ENCODE measurements around the gene C8B.

Gene C8B

DNA sequence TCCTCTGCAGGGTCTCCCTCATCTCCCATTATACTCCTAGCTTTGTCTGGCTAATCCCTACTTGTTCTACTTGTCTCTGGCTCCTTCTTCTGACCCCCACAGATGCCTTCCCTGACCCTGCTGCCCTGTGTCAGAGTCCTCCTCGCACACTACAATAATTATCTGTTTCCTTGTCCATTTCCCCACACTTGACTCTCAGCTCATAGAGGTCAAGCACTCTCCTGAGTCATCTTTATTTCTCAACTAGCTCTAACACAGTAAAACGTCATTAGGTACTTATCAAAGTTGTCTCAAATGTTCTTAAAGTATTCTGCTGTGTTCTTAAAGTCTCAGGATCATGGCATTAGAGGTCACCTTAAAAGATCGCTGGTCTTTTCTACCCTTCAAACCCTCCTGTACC lies 64.1 kb downstream of the C8B start:
- H3K4me3 ChIP-seq (ENCODE audit: control insufficient read depth, low read depth, low read length) = no peak overlapping the region
- DNase-seq (ENCODE audit: low read depth) = peak; percentile 87
- TF ChIP-seq, protein P1, sequence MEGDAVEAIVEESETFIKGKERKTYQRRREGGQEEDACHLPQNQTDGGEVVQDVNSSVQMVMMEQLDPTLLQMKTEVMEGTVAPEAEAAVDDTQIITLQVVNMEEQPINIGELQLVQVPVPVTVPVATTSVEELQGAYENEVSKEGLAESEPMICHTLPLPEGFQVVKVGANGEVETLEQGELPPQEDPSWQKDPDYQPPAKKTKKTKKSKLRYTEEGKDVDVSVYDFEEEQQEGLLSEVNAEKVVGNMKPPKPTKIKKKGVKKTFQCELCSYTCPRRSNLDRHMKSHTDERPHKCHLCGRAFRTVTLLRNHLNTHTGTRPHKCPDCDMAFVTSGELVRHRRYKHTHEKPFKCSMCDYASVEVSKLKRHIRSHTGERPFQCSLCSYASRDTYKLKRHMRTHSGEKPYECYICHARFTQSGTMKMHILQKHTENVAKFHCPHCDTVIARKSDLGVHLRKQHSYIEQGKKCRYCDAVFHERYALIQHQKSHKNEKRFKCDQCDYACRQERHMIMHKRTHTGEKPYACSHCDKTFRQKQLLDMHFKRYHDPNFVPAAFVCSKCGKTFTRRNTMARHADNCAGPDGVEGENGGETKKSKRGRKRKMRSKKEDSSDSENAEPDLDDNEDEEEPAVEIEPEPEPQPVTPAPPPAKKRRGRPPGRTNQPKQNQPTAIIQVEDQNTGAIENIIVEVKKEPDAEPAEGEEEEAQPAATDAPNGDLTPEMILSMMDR (conservative IDR thresholded peaks at IDR 0.05; ENCODE audit: control insufficient read depth, insufficient read depth, low read depth, low read length) = no peak

DNA sequence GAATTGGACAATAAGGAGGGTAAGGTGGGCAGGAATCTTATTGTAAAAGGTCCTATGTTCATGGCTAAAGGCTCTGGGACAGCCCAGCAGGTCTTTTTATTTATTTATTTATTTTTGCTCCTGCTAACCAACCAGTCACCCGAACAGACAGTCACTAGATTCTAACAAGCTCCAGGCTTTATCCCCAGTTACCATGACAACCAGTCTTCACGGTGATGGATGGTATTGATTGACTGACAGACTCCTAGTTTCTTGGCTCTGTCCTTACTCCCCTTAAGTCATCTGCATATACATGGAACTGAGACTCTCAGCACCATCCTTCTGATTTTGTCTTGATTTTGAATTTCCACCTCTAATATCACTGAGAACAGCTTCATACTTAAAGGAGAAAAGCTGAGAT lies 66.9 kb downstream of the C8B start:
- no peak overlapping the region for H3K4me3 ChIP-seq (ENCODE audit: control insufficient read depth, low read depth, low read length)
- DNase-seq (ENCODE audit: low read depth) = no peak
- TF ChIP-seq, protein P1 (conservative IDR thresholded peaks at IDR 0.05; ENCODE audit: control insufficient read depth, insufficient read depth, low read depth, low read length) = no peak

DNA sequence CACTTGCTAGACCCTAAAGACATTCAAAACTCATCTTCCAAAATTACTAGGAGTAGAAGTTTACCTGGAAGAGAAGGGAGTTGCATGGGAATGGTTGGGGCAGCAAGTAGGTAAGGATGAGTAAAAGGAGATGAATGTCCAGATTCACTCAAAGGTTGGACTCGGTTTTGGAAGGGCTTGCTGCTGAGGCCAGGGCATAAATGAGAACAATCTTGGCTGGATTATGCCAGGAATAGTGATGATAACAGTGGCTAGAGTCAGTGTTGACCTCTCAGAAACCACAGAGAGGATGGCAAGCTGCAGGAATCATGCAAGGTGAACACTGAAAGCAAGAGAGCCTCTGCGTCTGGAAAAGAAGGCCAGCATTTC lies 67.8 kb downstream of the C8B start:
- no peak for DNase-seq (ENCODE audit: low read depth)
- no peak overlapping the region for H3K4me3 ChIP-seq (ENCODE audit: control insufficient read depth, low read depth, low read length)
- TF ChIP-seq, protein P1 (conservative IDR thresholded peaks at IDR 0.05; ENCODE audit: control insufficient read depth, insufficient read depth, low read depth, low read length) = no peak

DNA sequence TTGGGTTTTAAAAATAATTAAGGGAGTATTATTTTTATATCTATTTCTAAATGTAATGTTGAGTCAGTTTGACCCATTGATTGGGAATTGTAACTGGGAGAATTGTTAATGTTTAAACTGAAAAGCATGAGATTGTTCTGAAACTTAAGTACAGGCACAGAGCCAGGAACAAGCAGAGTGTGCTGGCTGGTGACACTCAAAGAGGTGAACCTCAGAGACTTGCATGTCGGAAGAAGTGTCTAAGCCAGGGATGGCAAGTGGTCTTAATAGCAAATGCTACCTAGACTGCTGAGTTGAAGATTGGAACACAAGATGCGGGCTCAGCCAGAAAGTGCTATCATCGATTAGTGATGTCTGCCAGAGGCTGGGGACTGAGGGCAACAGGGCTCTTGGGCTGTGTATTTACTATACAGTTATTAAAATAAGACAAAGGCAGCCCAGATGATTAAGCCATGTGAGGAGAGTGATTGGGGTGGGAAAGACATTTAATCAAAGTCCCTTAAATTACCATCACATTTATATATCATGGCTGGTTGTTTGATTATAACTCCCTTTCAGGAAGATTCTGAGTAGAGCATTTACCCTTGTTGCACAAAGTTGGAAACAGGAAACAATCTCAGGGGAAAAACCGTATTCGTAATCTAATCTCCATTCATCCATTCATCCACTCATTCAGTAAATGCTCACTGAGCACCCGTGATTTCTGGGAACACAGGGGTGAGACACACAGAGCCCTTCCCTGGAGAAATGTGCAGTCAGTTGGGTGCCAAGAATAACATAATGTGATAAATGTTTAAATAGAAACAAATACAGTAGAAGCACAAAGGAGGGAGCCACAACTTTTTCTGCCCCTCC lies 68.4 kb downstream of the C8B start:
- TF ChIP-seq, protein P1 (conservative IDR thresholded peaks at IDR 0.05; ENCODE audit: control insufficient read depth, insufficient read depth, low read depth, low read length) = no peak
- H3K4me3 ChIP-seq (ENCODE audit: control insufficient read depth, low read depth, low read length) = no peak overlapping the region
- DNase-seq (ENCODE audit: low read depth) = peak; percentile 79

DNA sequence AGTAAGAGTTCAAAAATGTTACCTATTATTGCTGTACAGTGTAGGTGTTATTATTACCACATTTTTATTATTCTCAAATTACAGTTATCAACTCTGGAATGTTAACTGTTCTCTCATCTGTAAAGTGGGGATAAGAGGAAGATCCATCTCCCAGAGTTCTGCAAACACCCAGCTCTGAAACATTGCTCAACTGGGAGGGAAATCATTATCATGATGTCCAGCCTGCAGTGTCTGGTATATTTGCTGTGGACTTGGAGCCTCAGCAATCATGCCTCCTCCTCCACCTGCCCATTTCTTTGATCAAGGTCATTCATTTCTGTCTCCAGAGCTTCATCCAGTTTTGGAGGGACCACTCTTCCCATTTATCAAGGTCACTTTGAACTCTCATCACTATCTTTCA lies 71.8 kb downstream of the C8B start:
- DNase-seq (ENCODE audit: low read depth) = no peak
- H3K4me3 ChIP-seq (ENCODE audit: control insufficient read depth, low read depth, low read length) = no peak overlapping the region
- TF ChIP-seq, protein P1 (conservative IDR thresholded peaks at IDR 0.05; ENCODE audit: control insufficient read depth, insufficient read depth, low read depth, low read length) = no peak

DNA sequence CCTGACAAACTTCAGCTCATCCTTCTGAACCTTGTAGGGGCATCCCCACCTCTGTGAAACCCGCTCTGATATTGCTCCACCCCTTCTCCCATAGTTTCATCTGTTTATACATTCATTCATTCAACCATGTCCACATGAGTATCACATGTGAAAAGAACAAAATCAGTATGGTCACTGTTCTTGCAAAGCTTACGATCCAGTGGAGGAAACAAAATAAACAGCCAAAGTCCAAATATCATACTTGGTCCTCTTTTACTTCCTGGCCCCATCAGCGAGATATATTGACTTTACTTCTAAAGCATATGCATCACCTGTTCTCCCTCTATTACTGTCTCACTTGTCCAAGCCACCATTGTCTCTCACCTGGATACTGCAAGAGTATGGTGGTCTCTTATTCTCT lies 75.6 kb downstream of the C8B start:
- TF ChIP-seq, protein P1 (conservative IDR thresholded peaks at IDR 0.05; ENCODE audit: control insufficient read depth, insufficient read depth, low read depth, low read length) = no peak
- no peak overlapping the region for H3K4me3 ChIP-seq (ENCODE audit: control insufficient read depth, low read depth, low read length)

More for the DNA sequence above, 75.6 kb downstream of the C8B start:
- no peak for DNase-seq (ENCODE audit: low read depth)
